Activated B cell treated with CpG ODN at 0.5 μM for 24 hours (primary cell): ENCODE data around the gene MPZL1. TPM values are rescaled to one million over a fixed set of nuclear protein-coding genes. Genes with fewer than 3 reads are reported as not detected.
A peak's percentile ranks its signal among the peaks of the same experiment; 100 is the strongest.
"Not testable (repeated sequence)": the region's sequence is repeated elsewhere in the genome, so short reads cannot be mapped to it uniquely, and the experiment has no call there.

Experiments used
- ATAC-seq: fragments of 200-7000 bp; cut with Tn5 transposase; one replicate; pipeline ENCODE4 v1.10.0; 2021; ENCODE audit warnings: low read depth, mild to moderate bottlenecking, moderate library complexity
- CTCF ChIA-PET: fragments of 350-600 bp; sonication (Branson Sonifier 250); formaldehyde crosslinking; loops from one replicate; lab custom pipeline; 2021; ENCODE audit warnings: antibody characterized with exemption; lab: Charles Lee
- POLR2A ChIA-PET: fragments of 350-600 bp; sonication (Branson Sonifier 250); formaldehyde crosslinking; loops from one replicate; lab custom pipeline; 2021; ENCODE audit warnings: antibody characterized with exemption; lab: Charles Lee
- DNase-seq: peaks from one replicate; pipeline ENCODE4 v3.0.0; 2022
- H3K27ac Mint-ChIP-seq: one replicate; pipeline ENCODE4 v1.8.0; 2020; ENCODE audit warnings: mixed read lengths
- H3K27me3 Mint-ChIP-seq: one replicate; pipeline ENCODE4 v1.8.0; 2021; ENCODE audit warnings: mixed read lengths
- H3K36me3 Mint-ChIP-seq: one replicate; pipeline ENCODE4 v1.8.0; 2021; ENCODE audit warnings: low read depth, mixed read lengths
- H3K4me1 Mint-ChIP-seq: one replicate; pipeline ENCODE4 v1.8.0; 2021; ENCODE audit warnings: mixed read lengths
- H3K4me3 Mint-ChIP-seq: one replicate; pipeline ENCODE4 v1.8.0; 2020; ENCODE audit warnings: mild to moderate bottlenecking, mixed read lengths
- H3K9me3 Mint-ChIP-seq: one replicate; pipeline ENCODE4 v1.8.0; 2020; ENCODE audit warnings: mixed read lengths
- intact Hi-C: fragments of 100-400 bp; cut with micrococcal nuclease; formaldehyde crosslinking; loops from one replicate; pipeline ENCODE4 v1.15.1; 2024
- total RNA-seq: library from RNA; stranded (reverse); gene quantifications from 2 replicates; pipeline ENCODE4 v1.2.3, GENCODE V29; 2022
- TF ChIP-seq, protein P1 (sequence below): fragments of 200-600 bp; IDR thresholded peaks from one replicate; pipeline ENCODE4 v1.8.0; 2022; ENCODE audit warnings: antibody characterized with exemption, mild to moderate bottlenecking

Gene MPZL1
- total RNA-seq, 1 donor from 2014 or later: 27.2 TPM

DNA sequence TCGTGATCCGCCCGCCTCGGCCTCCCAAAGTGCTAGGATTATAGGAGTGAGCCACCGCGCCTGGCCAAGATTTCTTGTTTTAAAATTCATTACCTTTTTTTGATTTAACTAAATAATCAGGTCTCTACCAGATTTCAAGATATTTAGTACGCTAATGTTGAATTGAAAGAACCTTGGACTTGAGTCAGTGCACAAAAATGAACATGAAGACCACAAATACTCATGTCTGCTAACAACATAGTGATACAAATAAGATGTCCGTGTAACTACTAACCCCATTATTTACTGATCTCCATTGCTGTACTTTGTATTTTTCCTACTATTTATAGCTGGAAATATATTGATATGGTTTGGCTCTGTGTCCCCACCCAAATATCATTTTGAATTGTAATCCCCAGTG is 16.4 kb downstream of the MPZL1 start:
- intact Hi-C loops: no loop called here
- Mint-ChIP-seq H3K9me3 (no peaks in the 10 kb centered on the region), H3K27me3 (no peaks in the 10 kb centered on the region), H3K4me3 (no peak overlapping the region), H3K27ac (no peak overlapping the region), H3K36me3 (peaks cover 5% of the 10 kb centered on the region), H3K4me1 (peaks cover 16% of the 10 kb centered on the region)
- ChIA-PET POLR2A (no interaction called here), CTCF (no interaction called here)
- TF ChIP-seq, protein P1, sequence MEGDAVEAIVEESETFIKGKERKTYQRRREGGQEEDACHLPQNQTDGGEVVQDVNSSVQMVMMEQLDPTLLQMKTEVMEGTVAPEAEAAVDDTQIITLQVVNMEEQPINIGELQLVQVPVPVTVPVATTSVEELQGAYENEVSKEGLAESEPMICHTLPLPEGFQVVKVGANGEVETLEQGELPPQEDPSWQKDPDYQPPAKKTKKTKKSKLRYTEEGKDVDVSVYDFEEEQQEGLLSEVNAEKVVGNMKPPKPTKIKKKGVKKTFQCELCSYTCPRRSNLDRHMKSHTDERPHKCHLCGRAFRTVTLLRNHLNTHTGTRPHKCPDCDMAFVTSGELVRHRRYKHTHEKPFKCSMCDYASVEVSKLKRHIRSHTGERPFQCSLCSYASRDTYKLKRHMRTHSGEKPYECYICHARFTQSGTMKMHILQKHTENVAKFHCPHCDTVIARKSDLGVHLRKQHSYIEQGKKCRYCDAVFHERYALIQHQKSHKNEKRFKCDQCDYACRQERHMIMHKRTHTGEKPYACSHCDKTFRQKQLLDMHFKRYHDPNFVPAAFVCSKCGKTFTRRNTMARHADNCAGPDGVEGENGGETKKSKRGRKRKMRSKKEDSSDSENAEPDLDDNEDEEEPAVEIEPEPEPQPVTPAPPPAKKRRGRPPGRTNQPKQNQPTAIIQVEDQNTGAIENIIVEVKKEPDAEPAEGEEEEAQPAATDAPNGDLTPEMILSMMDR: no peak
- no peak for DNase-seq
- no peak for ATAC-seq

DNA sequence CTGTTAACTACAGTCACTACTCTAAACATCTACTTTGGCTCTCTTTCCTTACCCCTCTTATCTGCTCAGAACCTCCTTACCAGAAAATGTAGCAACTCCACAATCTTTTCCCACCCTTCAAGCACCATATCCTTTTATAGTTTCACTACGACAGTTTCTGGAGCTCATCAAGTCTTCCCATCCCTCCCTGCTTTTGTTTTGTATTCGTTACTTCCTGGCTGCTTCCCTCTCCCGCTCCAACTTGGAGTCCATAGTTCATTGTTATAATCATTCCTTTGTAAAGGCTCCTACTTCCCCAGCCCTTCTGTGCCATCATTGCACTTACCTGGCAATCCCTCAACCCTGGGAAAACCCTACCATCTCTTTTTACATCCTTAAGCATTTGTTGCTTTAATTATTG is 18.0 kb downstream of the MPZL1 start:
- intact Hi-C loops: loop anchor here (1.0 kb wide), 1 partner anchor 9 kb away; no protein-coding TSS in a partner anchor
- Mint-ChIP-seq H3K9me3 (no peaks in the 10 kb centered on the region), H3K4me3 (no peak overlapping the region), H3K4me1 (peaks cover 26% of the 10 kb centered on the region), H3K27me3 (no peaks in the 10 kb centered on the region), H3K36me3 (peaks cover 4% of the 10 kb centered on the region), H3K27ac (peak overlapping the region; percentile 19)
- no peak for DNase-seq
- TF ChIP-seq, protein P1: no peak
- ChIA-PET CTCF (no interaction called here), POLR2A (interaction anchor here (0.7 kb wide), 2 partner anchors 9 to 13 kb away, joined by 4 to 7 read pairs; no protein-coding TSS in a partner anchor)
- no peak for ATAC-seq

- H3K9me3 Mint-ChIP-seq, ATAC-seq, H3K27ac Mint-ChIP-seq, DNase-seq, intact Hi-C loops, H3K4me3 Mint-ChIP-seq, H3K27me3 Mint-ChIP-seq, H3K36me3 Mint-ChIP-seq: not testable (repeated sequence)
- peaks cover 32% of the 10 kb centered on the region for H3K4me1 Mint-ChIP-seq
- ChIA-PET CTCF (interaction anchor here (0.7 kb wide), 1 partner anchor 202 kb away, joined by 3 read pairs; no protein-coding TSS in a partner anchor), POLR2A (interaction anchor here (0.7 kb wide), 1 partner anchor 304 kb away, joined by 3 read pairs; no protein-coding TSS in a partner anchor)
These were observed 19.3 kb downstream of the MPZL1 start for GRCh38 chr1:167741103-167741502.

- ATAC-seq, H3K4me3 Mint-ChIP-seq: not testable (repeated sequence)
These were observed 20.7 kb downstream of the MPZL1 start for GRCh38 chr1:167742392-167743057.

DNA sequence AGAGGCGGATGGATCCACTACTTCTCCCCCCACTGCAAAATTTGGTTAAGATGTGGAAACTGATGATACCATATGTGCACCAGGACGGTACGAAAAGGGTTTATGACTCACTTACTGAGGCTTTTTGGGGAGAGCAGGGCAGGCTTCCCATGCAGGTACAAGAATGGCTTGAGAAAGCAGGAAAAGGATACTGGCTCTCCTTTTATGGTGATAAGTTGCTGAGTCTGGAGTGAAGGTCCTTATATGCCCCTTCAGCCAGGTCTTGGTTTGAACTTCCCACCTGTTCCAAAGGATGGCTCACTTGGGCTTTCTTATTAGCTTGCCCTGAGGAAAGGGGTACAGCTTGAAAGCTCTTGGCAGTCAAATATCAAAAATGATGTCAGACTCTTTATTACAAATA is 23.1 kb downstream of the MPZL1 start:
- Mint-ChIP-seq H3K27me3 (no peaks in the 10 kb centered on the region), H3K4me3 (no peak overlapping the region), H3K27ac (no peak overlapping the region), H3K9me3 (no peaks in the 10 kb centered on the region), H3K36me3 (no peaks in the 10 kb centered on the region), H3K4me1 (peaks cover 66% of the 10 kb centered on the region)
- intact Hi-C loops: no loop called here
- ATAC-seq (no peak), DNase-seq (no peak)
- ChIA-PET POLR2A (no interaction called here), CTCF (interaction anchor here (1.0 kb wide), 1 partner anchor 30 kb away, joined by 3 read pairs; no protein-coding TSS in a partner anchor)
- TF ChIP-seq, protein P1: no peak

More at GRCh38 chr1:167742392-167743057, 20.7 kb downstream of the MPZL1 start:
- Mint-ChIP-seq H3K4me1 (peaks cover 46% of the 10 kb centered on the region), H3K27ac (peak overlapping the region; percentile 19)
- H3K27me3 Mint-ChIP-seq, intact Hi-C loops, DNase-seq, H3K9me3 Mint-ChIP-seq, CTCF ChIA-PET, H3K36me3 Mint-ChIP-seq: not testable (repeated sequence)
- POLR2A ChIA-PET: interaction anchor here (0.9 kb wide), 1 partner anchor 29 kb away, joined by 3 read pairs; no protein-coding TSS in a partner anchor

GRCh38 chr1:167746013-167746672 is 24.4 kb downstream of the MPZL1 start:
- Mint-ChIP-seq H3K36me3 (no peaks in the 10 kb centered on the region), H3K9me3 (no peaks in the 10 kb centered on the region), H3K4me3 (no peak overlapping the region), H3K4me1 (peaks cover 69% of the 10 kb centered on the region), H3K27me3 (no peaks in the 10 kb centered on the region), H3K27ac (peak overlapping the region; percentile 60)
- DNase-seq: no peak
- TF ChIP-seq, protein P1: no peak
- no peak for ATAC-seq
- ChIA-PET CTCF (interaction anchor here (1.0 kb wide), 1 partner anchor 31 kb away, joined by 3 read pairs; no protein-coding TSS in a partner anchor), POLR2A (interaction anchor here (0.7 kb wide), 1 partner anchor 129 kb away, joined by 3 read pairs; no protein-coding TSS in a partner anchor)
- intact Hi-C loops: no loop called here
